ENCODE measurements around the gene ZRANB1. TPM values are rescaled to one million over a fixed set of nuclear protein-coding genes. Genes with fewer than 3 reads are reported as not detected.

The ZRANB1 gene
- total and polyA plus RNA-seq, 4 donors = 14.8 to 32.4 (median 22.1) TPM

DNA sequence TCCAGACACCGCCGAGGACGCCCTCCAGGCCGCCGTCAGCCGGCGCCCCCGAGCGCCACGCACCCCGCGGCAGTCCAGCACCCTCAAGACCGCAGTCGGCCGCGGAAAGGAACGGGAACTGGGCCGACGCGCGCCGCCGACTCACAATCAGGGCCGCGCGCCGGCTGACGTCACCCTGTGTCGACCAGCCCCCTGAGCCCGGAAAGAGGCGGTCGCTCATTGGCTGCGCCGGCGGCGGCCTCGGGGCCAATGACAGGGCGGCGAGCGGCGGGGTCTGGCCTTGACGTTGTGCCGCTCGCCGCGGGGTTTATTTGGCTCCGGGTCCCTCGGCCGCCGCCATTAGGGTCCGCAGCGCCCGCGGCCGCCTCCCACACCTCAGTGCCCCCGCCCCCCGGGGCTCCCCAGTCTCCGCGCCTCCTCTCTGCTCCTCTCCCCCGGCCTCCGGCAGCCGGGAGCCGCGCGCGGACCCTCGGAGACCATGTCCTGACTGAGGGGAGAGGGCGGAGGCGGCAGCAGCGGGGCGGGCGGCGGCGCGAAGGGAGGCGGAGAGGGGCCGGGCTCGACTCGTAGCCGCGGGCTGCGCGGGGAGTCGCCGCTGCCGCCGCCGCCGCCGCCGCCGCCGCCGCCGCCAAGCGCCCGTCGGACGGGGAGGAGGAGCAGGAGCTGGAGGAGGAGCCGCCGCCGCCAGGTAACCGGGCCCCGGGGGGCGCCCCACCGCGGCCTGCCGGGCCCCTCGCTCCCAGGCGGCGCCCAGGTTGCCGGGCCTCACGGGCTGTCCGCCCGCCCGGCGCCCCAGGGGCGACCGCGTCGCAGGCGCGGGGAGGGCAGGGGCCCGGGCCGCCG is 25.1 kb upstream of the ZRANB1 start:
- Histone ChIP-seq H3K4me3 (ENCODE audit: low read length in 2 of 2) (peak overlapping the region; percentile 92 to 94), H3K27ac (ENCODE audit: low read depth in 1 of 2, low read length in 2 of 2) (peak overlapping the region; percentile 90 to 99), H3K27me3 (ENCODE audit: control insufficient read depth in 1 of 2, insufficient read depth in 2 of 2, low read length in 1 of 2) (no peaks in the 10 kb centered on the region), H3K4me1 (ENCODE audit: control insufficient read depth in 1 of 2, insufficient read depth in 2 of 2, low read length in 2 of 2) (peaks cover 2 to 7% of the 10 kb centered on the region in 2 donors), H3K36me3 (ENCODE audit: control insufficient read depth in 1 of 2, insufficient read depth in 2 of 2, low read length in 1 of 2) (no peaks in the 10 kb centered on the region), H3K9me3 (ENCODE audit: control insufficient read depth, low read length) (no peaks in the 10 kb centered on the region)
- ATAC-seq (ENCODE audit: low FRiP score) (peak; percentile 99), DNase-seq (peak; percentile 99 to 100)
- intact Hi-C loops (cut with DNase I) = loop anchor here (2.0 to 5.0 kb wide), 4 partner anchors 54 to 245 kb away; partner anchors contain the start of gene CTBP2 (in 1 of the 2)
- 0% methylated on average over 33 to 126 of the region's 126 CpGs for WGBS, 2 donors

DNA sequence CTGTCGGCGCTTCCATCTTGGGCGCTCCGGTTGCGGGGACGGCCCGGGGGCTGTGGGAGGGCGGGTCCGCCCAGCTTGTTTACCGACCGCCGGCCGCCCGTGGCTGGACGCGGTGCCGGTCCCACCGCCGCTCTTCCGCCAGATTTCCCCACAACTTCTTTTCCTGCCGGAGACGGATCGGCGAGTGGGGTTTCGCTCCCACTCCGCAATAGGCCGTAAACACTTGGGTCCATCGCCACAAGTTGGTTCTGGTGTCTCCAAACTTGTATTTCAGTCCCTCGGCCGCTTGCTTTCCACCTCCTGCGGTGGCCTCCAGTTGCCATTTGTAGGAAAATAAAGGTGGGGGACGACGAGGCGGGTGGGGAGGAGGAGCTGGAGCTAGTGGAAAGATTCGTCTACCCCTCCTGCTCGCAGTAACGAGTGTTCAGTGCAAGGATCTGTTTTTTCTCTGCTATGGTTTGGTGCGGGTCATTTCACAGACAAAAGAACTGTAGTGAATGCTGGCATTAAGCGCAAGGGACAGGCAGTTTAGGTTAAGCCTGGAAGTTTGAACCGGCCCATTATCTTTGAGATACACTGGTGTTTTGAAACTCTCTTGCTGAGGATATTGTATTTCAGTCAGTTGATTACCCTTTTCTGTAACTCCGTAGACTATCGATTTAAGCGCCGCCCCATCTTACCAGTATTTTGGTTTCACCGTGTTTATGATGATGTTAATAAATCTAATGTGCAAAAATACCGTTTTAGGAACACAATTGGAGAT is 24.3 kb upstream of the ZRANB1 start:
- DNase-seq = peak; percentile 64 to 81
- H3K36me3 ChIP-seq (ENCODE audit: control insufficient read depth in 1 of 2, insufficient read depth in 2 of 2, low read length in 1 of 2) = no peaks in the 10 kb centered on the region
- H3K9me3 ChIP-seq (ENCODE audit: control insufficient read depth, low read length) = no peaks in the 10 kb centered on the region
- peak; percentile 59 for ATAC-seq (ENCODE audit: low FRiP score)
- peaks cover 2 to 8% of the 10 kb centered on the region in 2 donors for H3K4me1 ChIP-seq (ENCODE audit: control insufficient read depth in 1 of 2, insufficient read depth in 2 of 2, low read length in 2 of 2)
- peak overlapping the region; percentile 83 to 99 for H3K27ac ChIP-seq (ENCODE audit: low read depth in 1 of 2, low read length in 2 of 2)
- H3K27me3 ChIP-seq (ENCODE audit: control insufficient read depth in 1 of 2, insufficient read depth in 2 of 2, low read length in 1 of 2) = no peaks in the 10 kb centered on the region
- H3K4me3 ChIP-seq (ENCODE audit: low read length in 2 of 2) = peak overlapping the region; percentile 92 to 94
- intact Hi-C loops (cut with DNase I) = loop anchor here (2.0 to 5.0 kb wide), 4 partner anchors 53 to 245 kb away; partner anchors contain the start of gene CTBP2 (in 1 of the 2)
- 0 to 1% methylated on average over 30 to 46 of the region's 46 CpGs for WGBS, 2 donors

- 21% methylated on average over 15 of the region's 15 CpGs for WGBS, 2 donors
- intact Hi-C loops (cut with DNase I) = loop anchor here in 1 of 2 donors (5.0 kb wide), 2 partner anchors 144 to 244 kb away; partner anchors contain the start of gene CTBP2
- ATAC-seq (ENCODE audit: low FRiP score) = no peak
- Histone ChIP-seq H3K4me1 (ENCODE audit: control insufficient read depth in 1 of 2, insufficient read depth in 2 of 2, low read length in 2 of 2) (peaks cover 2 to 8% of the 10 kb centered on the region in 2 donors), H3K9me3 (ENCODE audit: control insufficient read depth, low read length) (no peaks in the 10 kb centered on the region), H3K4me3 (ENCODE audit: low read length in 2 of 2) (peak overlapping the region; percentile 92 to 94), H3K36me3 (ENCODE audit: control insufficient read depth in 1 of 2, insufficient read depth in 2 of 2, low read length in 1 of 2) (no peaks in the 10 kb centered on the region), H3K27me3 (ENCODE audit: control insufficient read depth in 1 of 2, insufficient read depth in 2 of 2, low read length in 1 of 2) (no peaks in the 10 kb centered on the region), H3K27ac (ENCODE audit: low read depth in 1 of 2, low read length in 2 of 2) (peak overlapping the region; percentile 72 to 99)
- DNase-seq = no peak
Observed at GRCh38 chr10:124918191-124918830, 23.6 kb upstream of the ZRANB1 start.

GRCh38 chr10:124918906-124919305 is 23.0 kb upstream of the ZRANB1 start:
- Histone ChIP-seq H3K27me3 (ENCODE audit: control insufficient read depth in 1 of 2, insufficient read depth in 2 of 2, low read length in 1 of 2) (no peaks in the 10 kb centered on the region), H3K9me3 (ENCODE audit: control insufficient read depth, low read length) (no peaks in the 10 kb centered on the region), H3K4me3 (ENCODE audit: low read length in 2 of 2) (peak overlapping the region in 1 of 2 donors; percentile 92), H3K36me3 (ENCODE audit: control insufficient read depth in 1 of 2, insufficient read depth in 2 of 2, low read length in 1 of 2) (no peaks in the 10 kb centered on the region), H3K4me1 (ENCODE audit: control insufficient read depth in 1 of 2, insufficient read depth in 2 of 2, low read length in 2 of 2) (peaks cover 2 to 14% of the 10 kb centered on the region in 2 donors), H3K27ac (ENCODE audit: low read depth in 1 of 2, low read length in 2 of 2) (no peak overlapping the region)
- WGBS, 2 donors = 62 to 69% methylated on average over 3 of the region's 3 CpGs
- intact Hi-C loops (cut with DNase I) = loop anchor here in 1 of 2 donors (5.0 kb wide), 2 partner anchors 143 to 243 kb away; partner anchors contain the start of gene CTBP2
- no peak for DNase-seq
- ATAC-seq (ENCODE audit: low FRiP score) = no peak

DNA sequence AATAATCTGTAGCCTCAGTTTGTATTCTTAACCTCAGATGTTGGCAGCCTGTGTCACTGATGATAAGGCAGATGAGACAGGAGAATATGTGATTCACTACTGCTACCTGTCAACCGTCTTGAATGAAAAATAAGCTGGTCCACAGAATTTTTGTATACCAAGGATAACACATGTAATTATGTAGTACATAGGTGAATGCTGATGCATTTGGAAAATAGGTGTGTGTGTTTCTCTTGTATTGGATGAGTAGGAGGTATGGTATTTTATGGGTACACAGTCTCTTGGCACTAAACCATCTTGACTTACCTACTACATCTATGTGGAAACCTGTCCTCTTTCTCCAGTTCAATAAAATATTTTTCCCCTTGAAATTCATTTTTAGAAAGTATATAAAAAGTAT is 20.7 kb upstream of the ZRANB1 start:
- no peaks in the 10 kb centered on the region for H3K27me3 ChIP-seq (ENCODE audit: control insufficient read depth in 1 of 2, insufficient read depth in 2 of 2, low read length in 1 of 2)
- H3K4me1 ChIP-seq (ENCODE audit: control insufficient read depth in 1 of 2, insufficient read depth in 2 of 2, low read length in 2 of 2) = peaks cover 4 to 19% of the 10 kb centered on the region in 2 donors
- DNase-seq (no peak), ATAC-seq (ENCODE audit: low FRiP score) (no peak)
- H3K36me3 ChIP-seq (ENCODE audit: control insufficient read depth in 1 of 2, insufficient read depth in 2 of 2, low read length in 1 of 2) = no peaks in the 10 kb centered on the region
- intact Hi-C loops (cut with DNase I) = no loop called here
- H3K9me3 ChIP-seq (ENCODE audit: control insufficient read depth, low read length) = no peaks in the 10 kb centered on the region
- 76% methylated on average over 1 of the region's 1 CpG for WGBS, 2 donors
- no peak overlapping the region for H3K4me3 ChIP-seq (ENCODE audit: low read length in 2 of 2)
- no peak overlapping the region for H3K27ac ChIP-seq (ENCODE audit: low read depth in 1 of 2, low read length in 2 of 2)

- peaks cover 6 to 23% of the 10 kb centered on the region in 2 donors for H3K4me1 ChIP-seq (ENCODE audit: control insufficient read depth in 1 of 2, insufficient read depth in 2 of 2, low read length in 2 of 2)
- H3K9me3 ChIP-seq (ENCODE audit: control insufficient read depth, low read length) = no peaks in the 10 kb centered on the region
- ATAC-seq (ENCODE audit: low FRiP score) = no peak
- H3K27ac ChIP-seq (ENCODE audit: low read depth in 1 of 2, low read length in 2 of 2) = no peak overlapping the region
- H3K36me3 ChIP-seq (ENCODE audit: control insufficient read depth in 1 of 2, insufficient read depth in 2 of 2, low read length in 1 of 2) = no peaks in the 10 kb centered on the region
- H3K27me3 ChIP-seq (ENCODE audit: control insufficient read depth in 1 of 2, insufficient read depth in 2 of 2, low read length in 1 of 2) = no peaks in the 10 kb centered on the region
- 82 to 88% methylated on average over 5 of the region's 5 CpGs for WGBS, 2 donors
- intact Hi-C loops (cut with DNase I) = no loop called here
- H3K4me3 ChIP-seq (ENCODE audit: low read length in 2 of 2) = no peak overlapping the region
- no peak for DNase-seq
Observed at GRCh38 chr10:124923684-124924083, 18.2 kb upstream of the ZRANB1 start.

DNA sequence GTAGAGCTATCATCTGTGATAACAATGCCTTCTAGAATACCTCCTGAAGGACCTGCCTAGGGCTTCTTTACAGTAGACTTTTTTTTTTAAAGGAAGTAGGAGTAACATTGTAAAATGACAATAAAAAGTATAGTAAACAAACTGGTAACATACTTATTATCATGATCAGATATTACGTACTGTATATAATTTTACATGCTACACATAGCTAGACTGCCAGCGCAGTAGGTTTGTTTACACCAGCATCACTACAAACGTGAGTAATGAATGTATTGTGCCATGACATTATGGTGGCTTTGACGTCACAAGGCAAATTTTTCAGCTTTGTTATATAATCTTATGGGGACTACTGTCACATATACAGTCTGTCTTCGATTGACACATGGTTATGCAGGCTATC is 15.4 kb upstream of the ZRANB1 start:
- Histone ChIP-seq H3K9me3 (ENCODE audit: control insufficient read depth, low read length) (no peaks in the 10 kb centered on the region), H3K27ac (ENCODE audit: low read depth in 1 of 2, low read length in 2 of 2) (no peak overlapping the region), H3K36me3 (ENCODE audit: control insufficient read depth in 1 of 2, insufficient read depth in 2 of 2, low read length in 1 of 2) (no peaks in the 10 kb centered on the region), H3K4me3 (ENCODE audit: low read length in 2 of 2) (no peak overlapping the region), H3K27me3 (ENCODE audit: control insufficient read depth in 1 of 2, insufficient read depth in 2 of 2, low read length in 1 of 2) (no peaks in the 10 kb centered on the region), H3K4me1 (ENCODE audit: control insufficient read depth in 1 of 2, insufficient read depth in 2 of 2, low read length in 2 of 2) (peaks cover 5 to 18% of the 10 kb centered on the region in 2 donors)
- 77 to 85% methylated on average over 5 of the region's 5 CpGs for whole genome bisulfite sequencing, 2 donors
- ATAC-seq (ENCODE audit: low FRiP score) = no peak
- intact Hi-C loops (cut with DNase I) = no loop called here
- DNase-seq = no peak

GRCh38 chr10:124928087-124928486 is 13.8 kb upstream of the ZRANB1 start:
- H3K36me3 ChIP-seq (ENCODE audit: control insufficient read depth in 1 of 2, insufficient read depth in 2 of 2, low read length in 1 of 2) = no peaks in the 10 kb centered on the region
- intact Hi-C loops (cut with DNase I) = no loop called here
- no peaks in the 10 kb centered on the region for H3K27me3 ChIP-seq (ENCODE audit: control insufficient read depth in 1 of 2, insufficient read depth in 2 of 2, low read length in 1 of 2)
- no peaks in the 10 kb centered on the region for H3K9me3 ChIP-seq (ENCODE audit: control insufficient read depth, low read length)
- no peak overlapping the region for H3K27ac ChIP-seq (ENCODE audit: low read depth in 1 of 2, low read length in 2 of 2)
- DNase-seq (no peak), ATAC-seq (ENCODE audit: low FRiP score) (no peak)
- no peak overlapping the region for H3K4me3 ChIP-seq (ENCODE audit: low read length in 2 of 2)
- 83 to 87% methylated on average over 7 of the region's 7 CpGs for WGBS, 2 donors
- H3K4me1 ChIP-seq (ENCODE audit: control insufficient read depth in 1 of 2, insufficient read depth in 2 of 2, low read length in 2 of 2) = peaks cover 5 to 15% of the 10 kb centered on the region in 2 donors

Measured in aorta (tissue), 5 donors.